K562 (cell line): ENCODE results near the gene TEX54. TPM values are rescaled to one million over a fixed set of nuclear protein-coding genes. Genes with fewer than 3 reads are reported as not detected.

Experiments used
- ARHGAP35 ChIP-seq: fragments of 450-650 bp; IDR thresholded peaks from 2 replicates; pipeline ENCODE4 v1.6.1; 2018; ENCODE audit not compliant: partially characterized antibody
- BCOR ChIP-seq: fragments of 450-650 bp; IDR thresholded peaks from 2 replicates; pipeline ENCODE4 v1.6.1; 2016
- CBFA2T2 ChIP-seq: fragments of 450-650 bp; conservative IDR thresholded peaks from 2 replicates; pipeline ENCODE4 v1.6.1; 2017; ENCODE audit warnings: mild to moderate bottlenecking
- COPS2 ChIP-seq: fragments of 450-650 bp; conservative IDR thresholded peaks from 2 replicates; pipeline ENCODE4 v1.6.1; 2016; ENCODE audit warnings: mild to moderate bottlenecking, moderate library complexity
- ESRRB ChIP-seq: fragments of 250-450 bp; sonication (Bioruptor Pico); IDR thresholded peaks from 2 replicates; pipeline ENCODE4 v1.5.0; 2020; ENCODE audit warnings: mild to moderate bottlenecking, moderate library complexity, borderline replicate concordance
- EWSR1 ChIP-seq: fragments of 450-650 bp; IDR thresholded peaks from 2 replicates; pipeline ENCODE4 v1.6.1; 2018; ENCODE audit warnings: borderline replicate concordance, mild to moderate bottlenecking, low read depth, moderate library complexity; ENCODE audit not compliant: partially characterized antibody
- FOXK2 ChIP-seq, 2 experiments: fragments of 450-650 bp; IDR thresholded peaks in 1 of 2; conservative IDR thresholded peaks in 1 of 2; 2 replicates each; pipeline ENCODE4 v1.6.1; 2016; ENCODE audit warnings: low read depth in 2 of 2, mild to moderate bottlenecking in 1 of 2
- HDAC1 ChIP-seq, 2 experiments: fragments of 450-650 bp; IDR thresholded peaks; 2 replicates each; pipeline ENCODE4 v1.6.1; 2016 to 2017; ENCODE audit warnings: inconsistent platforms in 1 of 2, mild to moderate bottlenecking in 1 of 2, moderate library complexity in 1 of 2
- MYBL2 ChIP-seq, 2 experiments: fragments of 450-650 bp in 1 of 2; sonication (generic) in 1 of 2; formaldehyde crosslinking in 1 of 2; IDR thresholded peaks; 2 replicates each; pipeline versions ENCODE4 v1.6.1 to v1.8.1; 2017 to 2022; ENCODE audit warnings: borderline replicate concordance in 1 of 2, inconsistent platforms in 1 of 2, low read depth in 1 of 2, mild to moderate bottlenecking in 1 of 2, missing genetic modification reagents in 1 of 2, moderate library complexity in 1 of 2
- PHF21A ChIP-seq: fragments of 450-650 bp; IDR thresholded peaks from 2 replicates; pipeline ENCODE4 v1.6.1; 2017; ENCODE audit warnings: low read depth, borderline replicate concordance
- STAT6 ChIP-seq: sonication (generic); formaldehyde crosslinking; IDR thresholded peaks from 2 replicates; pipeline ENCODE4 v1.8.1; 2023; ENCODE audit warnings: mild to moderate bottlenecking, missing genetic modification reagents
- ZKSCAN8 ChIP-seq: fragments of 200-800 bp; sonication (Bioruptor generic); IDR thresholded peaks from 2 replicates; pipeline ENCODE4 v1.6.1; 2016; ENCODE audit warnings: missing genetic modification characterization, missing compliant biosample characterization
- ZNF165 ChIP-seq: fragments of 250-450 bp; sonication (Bioruptor Pico); IDR thresholded peaks from 2 replicates; pipeline ENCODE4 v1.4.0; 2020; ENCODE audit warnings: borderline replicate concordance
- ZNF740 ChIP-seq, 3 experiments: fragments of 200-800 bp in 1 of 3; sonication (Bioruptor generic) in 1 of 3; sonication (generic) in 1 of 3; formaldehyde crosslinking in 1 of 3; IDR thresholded peaks; 2 replicates each; pipeline versions ENCODE4 v1.6.1 to v1.8.0; 2016 to 2022; ENCODE audit warnings: mild to moderate bottlenecking in 2 of 3, missing compliant biosample characterization in 2 of 3, missing genetic modification characterization in 2 of 3, missing genetic modification reagents in 1 of 3
- ZNF830 ChIP-seq: fragments of 250-450 bp; sonication (Bioruptor Pico); IDR thresholded peaks from 2 replicates; pipeline ENCODE4 v1.5.0; 2021; ENCODE audit warnings: mild to moderate bottlenecking
- polyA plus RNA-seq, 8 experiments: library from polyadenylated mRNA; depleted of rRNA in 4 of 8; stranded (reverse) in 5 of 8; unstranded in 3 of 8; fragments of >200 nt; fragmentation: Nextera tagmentation in 2 of 8; fragmentation: Illumina TruSeq in 1 of 8; extraction: Ambion mirVana in 2 of 8; extraction: Trizol in 1 of 8; gene quantifications; 2 replicates each; pipeline versions ENCODE4 v1.2.1 to v1.2.3, GENCODE V29; 2011 to 2014; ENCODE audit warnings: inconsistent platforms in 1 of 8, missing spikeins in 1 of 8
- total RNA-seq, 7 experiments: library from RNA; depleted of rRNA in 6 of 7; stranded (reverse); fragments of >200 nt in 6 of 7; fragmentation: Illumina TruSeq in 2 of 7; extraction: Trizol in 2 of 7; gene quantifications; 2 replicates each; pipeline versions ENCODE4 v1.2.1 to v1.2.3, GENCODE V29; 2011 to 2021; ENCODE audit warnings: low replicate concordance in 1 of 7

The TEX54 gene
- total and polyA plus RNA-seq, 9 of the 15 experiments (the other 6 are each of a cell fraction or from before 2014, with no cell fraction given): not detected

GRCh38 chr11:62811659-62812058, 21.0 kb downstream of the TEX54 start (continued):
- TF ChIP-seq STAT6 (CRISPR knock-in tag) (no peak), COPS2 (no peak), ARHGAP35 (no peak), ZKSCAN8 (CRISPR knock-in tag) (no peak), BCOR (no peak), ZNF165 (CRISPR knock-in tag) (no peak), FOXK2 (conservative IDR thresholded peaks at IDR 0.05 in 1 of 2, IDR thresholded peaks at IDR 0.05 in 1 of 2; ENCODE audit: low read depth in 2 of 2) (no peak), PHF21A (no peak), ZNF740 (CRISPR knock-in tag; IDR thresholded peaks at IDR 0.05) (no peak), ZNF740 (tag; IDR thresholded peaks at IDR 0.05) (no peak), ESRRB (CRISPR knock-in tag) (no peak), ZNF830 (CRISPR knock-in tag) (no peak), HDAC1 (IDR thresholded peaks at IDR 0.05) (no peak), CBFA2T2 (no peak), EWSR1 (no peak), MYBL2 (IDR thresholded peaks at IDR 0.05; ENCODE audit: low read depth) (no peak), MYBL2 (CRISPR knock-in tag; IDR thresholded peaks at IDR 0.05; ENCODE audit: borderline replicate concordance) (no peak)
